D721Med (cell line): Measurements from ENCODE around the gene CHD3.

Experiments
- DNase-seq: peaks from one replicate; pipeline ENCODE4 v3.0.0; 2011; ENCODE audit warnings: low spot score; ENCODE audit not compliant: insufficient read length
- FAIRE-seq: peaks from 2 replicates; lab custom pipeline; 2011; peaks lifted over from hg19 to GRCh38; lab: Jason Lieb, UNC
- CTCF ChIP-seq: IDR thresholded peaks from 2 replicates; pipeline ENCODE4 v1.5.1; 2012; ENCODE audit warnings: mild to moderate bottlenecking, control low read depth; ENCODE audit not compliant: insufficient read depth; ENCODE audit errors: missing control alignments

CHD3 gene

GRCh38 chr17:7932483-7932891 lies 43.9 kb downstream of the CHD3 start:
- DNase-seq: no peak
- no peak for TF ChIP-seq CTCF
- FAIRE-seq: no peak

GRCh38 chr17:7932949-7933348 lies 44.4 kb downstream of the CHD3 start:
- no peak for FAIRE-seq
- DNase-seq: no peak
- TF ChIP-seq CTCF: no peak

GRCh38 chr17:7935859-7936258 lies 47.3 kb downstream of the CHD3 start:
- no peak for TF ChIP-seq CTCF
- no peak for FAIRE-seq
- no peak for DNase-seq

- DNase-seq: no peak
- FAIRE-seq: no peak
- no peak for TF ChIP-seq CTCF
Observed at GRCh38 chr17:7940034-7940433, 51.4 kb downstream of the CHD3 start.

GRCh38 chr17:7940743-7941142 lies 52.2 kb downstream of the CHD3 start:
- FAIRE-seq: no peak
- DNase-seq: no peak
- no peak for TF ChIP-seq CTCF

GRCh38 chr17:7943291-7943690 lies 54.7 kb downstream of the CHD3 start:
- DNase-seq (no peak), FAIRE-seq (no peak)
- no peak for TF ChIP-seq CTCF

GRCh38 chr17:7944326-7944725 lies 55.7 kb downstream of the CHD3 start:
- no peak for FAIRE-seq
- no peak for TF ChIP-seq CTCF
- no peak for DNase-seq
